ENCODE results near the gene SLC17A6.

Gene SLC17A6

DNA sequence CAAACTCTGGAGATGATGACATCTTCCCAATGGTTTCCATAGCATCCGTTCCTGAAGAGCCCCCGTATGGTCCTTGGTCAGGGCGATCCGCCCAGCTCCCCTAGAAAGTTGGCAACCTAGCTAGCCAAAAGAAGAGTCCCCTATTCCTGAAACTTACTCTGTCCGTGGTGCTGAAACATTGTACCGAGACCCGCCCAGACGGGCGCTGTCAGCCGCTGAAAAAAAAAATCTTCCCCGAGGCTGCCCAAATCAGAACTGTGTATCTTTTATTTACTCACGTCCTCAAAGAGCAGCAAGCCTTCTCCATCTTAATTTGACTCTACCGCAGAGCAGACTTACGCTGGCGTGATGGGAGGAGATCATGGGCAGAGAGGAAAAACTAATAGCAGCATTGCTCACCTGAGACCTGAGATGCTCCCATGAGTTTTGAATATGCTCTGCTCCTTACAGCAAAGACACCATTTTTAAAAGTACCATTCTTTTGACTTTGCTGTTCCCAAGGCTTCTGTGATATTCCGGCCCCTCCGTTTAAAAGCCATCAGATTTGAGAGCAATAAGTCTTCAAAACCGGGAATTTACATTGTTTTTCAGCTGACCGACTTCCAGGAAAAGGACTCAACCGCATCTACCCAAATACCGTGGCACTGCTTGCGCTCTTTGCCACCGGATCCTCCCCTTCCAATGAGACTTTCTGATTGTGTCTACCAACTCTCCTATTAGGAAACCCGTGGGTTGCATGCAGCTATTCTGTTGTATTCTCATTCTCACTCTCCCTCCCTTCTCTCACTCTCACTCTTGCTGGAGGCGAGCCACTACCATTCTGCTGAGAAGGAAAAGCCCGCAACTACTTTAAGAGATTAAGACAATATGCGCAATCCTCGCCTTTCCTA is at the start of gene SLC17A6:
Gene SLC17A6 (plus strand): TSS at position 786 of the 890 bp plus-strand sequence. CDS start 153 bp downstream, outside the sequence.
- peak; percentile 41 for DNase-seq (ENCODE audit: low spot score)

GRCh38 chr11:22302368-22302767 is 35.8 kb upstream of the SLC17A6 start:
- no peak for DNase-seq (ENCODE audit: low spot score)

GRCh38 chr11:22304337-22304961 is 33.7 kb upstream of the SLC17A6 start:
- DNase-seq (ENCODE audit: low spot score), result peak; percentile 47

DNA sequence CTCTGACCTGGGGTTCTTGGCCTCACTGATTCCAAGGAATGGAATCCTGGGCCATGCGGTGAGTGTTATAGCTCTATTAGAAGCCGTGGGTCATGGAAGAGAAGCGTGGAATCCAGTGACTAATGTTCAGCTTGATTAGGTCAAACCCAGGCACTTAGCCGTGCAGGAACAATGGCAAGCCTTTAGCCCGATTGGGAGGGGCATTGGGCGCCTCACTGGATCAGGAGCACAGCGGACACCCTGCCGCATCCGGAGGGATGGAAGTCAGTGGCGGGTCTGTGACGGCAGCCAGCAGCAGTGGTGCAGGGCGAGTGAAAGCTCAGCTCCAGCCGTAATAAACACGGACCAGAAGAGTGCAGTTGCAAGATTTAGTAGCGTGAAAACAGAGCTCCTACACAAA is 20.5 kb upstream of the SLC17A6 start:
- no peak for DNase-seq (ENCODE audit: low spot score)

GRCh38 chr11:22331771-22332170 is 6.4 kb upstream of the SLC17A6 start:
- DNase-seq (ENCODE audit: low spot score), result peak; percentile 22

- DNase-seq (ENCODE audit: low spot score), result no peak
Observed at GRCh38 chr11:22336587-22336986, 1.6 kb upstream of the SLC17A6 start.

GRCh38 chr11:22339611-22340010 is 1.4 kb downstream of the SLC17A6 start:
- DNase-seq (ENCODE audit: low spot score), result no peak

GRCh38 chr11:22340235-22340634 is 2.1 kb downstream of the SLC17A6 start:
- no peak for DNase-seq (ENCODE audit: low spot score)

DNA sequence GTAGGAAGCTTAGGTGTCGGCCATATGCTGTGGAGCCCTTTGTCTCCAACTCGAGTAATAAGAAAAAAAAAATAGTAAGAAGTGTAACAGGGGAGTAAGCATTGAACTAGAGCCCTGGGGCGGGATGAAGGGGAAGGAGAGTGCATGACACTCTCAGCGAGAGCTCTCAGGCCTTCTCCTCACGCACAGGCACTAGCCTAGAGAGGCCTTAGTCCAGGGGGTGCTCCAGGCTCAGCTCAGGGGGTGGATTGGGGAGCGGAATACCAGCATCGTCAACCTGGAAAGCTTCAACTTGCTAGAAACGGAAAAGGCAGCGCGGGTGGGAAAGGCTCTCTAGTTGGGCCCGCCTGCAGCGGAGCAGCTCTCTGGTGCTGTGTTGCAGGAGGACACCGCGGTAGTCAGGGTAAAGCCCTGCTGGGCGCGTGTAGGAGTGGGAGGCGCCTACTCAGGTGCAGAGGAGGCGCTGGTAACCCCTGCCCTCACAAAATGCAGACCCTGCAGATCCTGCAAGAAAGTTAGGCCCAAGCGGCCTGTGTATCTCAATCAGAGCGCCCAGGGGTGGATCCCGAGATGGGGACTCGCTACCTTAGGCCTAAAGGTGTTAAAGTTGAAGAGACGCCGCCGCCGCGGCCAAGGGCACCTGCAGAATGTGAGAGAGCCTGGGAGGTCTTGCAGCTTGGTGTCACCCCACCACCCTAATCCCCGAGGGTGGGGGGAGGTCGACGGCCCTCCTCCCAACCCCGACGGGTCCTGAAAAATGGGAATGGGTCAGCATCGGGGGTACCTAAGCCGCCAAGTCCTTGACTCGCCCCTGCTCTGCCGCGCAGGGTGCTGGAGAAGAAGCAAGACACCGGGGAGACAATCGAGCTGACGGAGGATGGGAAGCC is 2.8 kb downstream of the SLC17A6 start:
- DNase-seq (ENCODE audit: low spot score), result no peak

GRCh38 chr11:22341588-22341931 is 3.4 kb downstream of the SLC17A6 start:
- no peak for DNase-seq (ENCODE audit: low spot score)

DNA sequence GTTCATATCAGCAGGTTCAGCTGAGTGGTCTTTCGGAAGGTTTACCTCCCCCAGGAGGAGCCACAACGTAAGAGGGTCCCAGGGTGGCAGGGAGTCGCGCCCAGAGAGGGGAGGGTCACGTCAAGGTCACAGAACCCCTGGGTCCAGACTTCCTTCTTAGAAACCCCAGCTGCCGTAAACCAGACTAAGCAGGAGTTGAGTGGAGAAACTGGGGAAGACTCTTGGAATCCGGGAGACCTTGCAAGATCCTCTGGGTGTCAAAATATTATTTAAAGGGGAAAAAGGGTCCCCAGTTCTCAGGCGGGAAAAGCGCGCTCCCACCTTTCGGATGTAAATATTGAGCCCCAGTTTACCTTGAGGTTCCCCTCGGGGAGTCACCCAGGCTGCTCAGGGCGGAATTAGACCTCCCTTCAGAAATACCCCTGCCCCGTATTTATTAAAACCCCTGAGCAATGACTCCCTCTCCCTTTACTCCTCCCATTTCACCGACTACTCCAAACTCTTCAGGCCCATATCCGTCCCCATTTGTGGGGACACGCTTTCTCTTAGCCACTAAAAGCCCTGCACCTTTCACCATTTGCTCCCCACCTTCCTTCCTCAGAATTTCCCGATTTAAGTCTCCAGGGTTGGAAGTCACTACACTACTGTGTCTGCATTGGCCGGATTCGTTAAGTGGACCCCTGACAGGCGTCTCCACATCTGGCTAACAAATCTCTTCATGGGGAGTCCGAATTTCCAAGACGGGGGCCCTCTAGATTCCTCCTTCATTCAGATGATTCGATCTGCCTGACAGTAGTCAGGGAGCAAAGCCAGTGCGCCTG is 4.2 kb downstream of the SLC17A6 start:
- DNase-seq (ENCODE audit: low spot score), result no peak

GRCh38 chr11:22343032-22343324 is 4.8 kb downstream of the SLC17A6 start:
- no peak for DNase-seq (ENCODE audit: low spot score)

- no peak for DNase-seq (ENCODE audit: low spot score)
Observed at GRCh38 chr11:22343371-22344032, 5.3 kb downstream of the SLC17A6 start.

DNA sequence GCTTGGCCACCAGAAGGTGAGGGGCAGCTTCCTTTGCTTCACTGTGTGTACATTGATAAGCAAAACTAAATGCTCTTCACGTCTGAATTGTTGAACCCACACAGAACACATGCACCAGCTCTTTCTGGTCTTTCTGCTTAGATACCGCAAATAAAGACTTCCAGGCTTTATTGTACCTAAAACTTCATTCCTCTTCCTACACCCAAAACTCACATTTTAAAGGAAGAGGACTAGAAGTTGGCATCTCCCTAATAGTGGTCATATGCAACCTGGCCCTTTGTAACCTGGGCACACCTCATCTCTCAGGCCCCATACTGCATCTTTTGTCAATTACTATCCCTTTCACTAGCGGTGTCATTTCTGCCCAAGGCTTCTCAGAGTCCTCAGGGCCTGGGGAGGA is 5.9 kb downstream of the SLC17A6 start:
- DNase-seq (ENCODE audit: low spot score), result no peak

DNA sequence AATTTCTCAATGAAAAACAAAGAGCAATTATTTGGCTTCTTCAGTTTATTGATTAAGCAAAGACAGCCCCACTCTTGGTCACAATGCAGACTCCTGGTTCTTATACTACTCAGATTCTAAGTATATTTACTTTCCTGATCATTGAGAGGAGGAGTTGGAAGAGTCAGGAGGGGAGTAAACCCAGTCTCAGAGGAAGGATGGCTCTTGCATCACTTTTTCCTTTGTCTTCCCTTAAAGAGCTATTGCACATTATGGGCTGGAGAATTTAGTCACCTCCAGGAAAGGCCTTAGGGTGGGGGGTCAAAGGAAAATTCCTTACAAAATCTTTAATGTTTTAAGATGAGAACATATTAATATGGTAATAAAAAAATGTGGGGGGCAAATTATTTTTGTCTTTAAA is 8.1 kb downstream of the SLC17A6 start:
- no peak for DNase-seq (ENCODE audit: low spot score)

DNA sequence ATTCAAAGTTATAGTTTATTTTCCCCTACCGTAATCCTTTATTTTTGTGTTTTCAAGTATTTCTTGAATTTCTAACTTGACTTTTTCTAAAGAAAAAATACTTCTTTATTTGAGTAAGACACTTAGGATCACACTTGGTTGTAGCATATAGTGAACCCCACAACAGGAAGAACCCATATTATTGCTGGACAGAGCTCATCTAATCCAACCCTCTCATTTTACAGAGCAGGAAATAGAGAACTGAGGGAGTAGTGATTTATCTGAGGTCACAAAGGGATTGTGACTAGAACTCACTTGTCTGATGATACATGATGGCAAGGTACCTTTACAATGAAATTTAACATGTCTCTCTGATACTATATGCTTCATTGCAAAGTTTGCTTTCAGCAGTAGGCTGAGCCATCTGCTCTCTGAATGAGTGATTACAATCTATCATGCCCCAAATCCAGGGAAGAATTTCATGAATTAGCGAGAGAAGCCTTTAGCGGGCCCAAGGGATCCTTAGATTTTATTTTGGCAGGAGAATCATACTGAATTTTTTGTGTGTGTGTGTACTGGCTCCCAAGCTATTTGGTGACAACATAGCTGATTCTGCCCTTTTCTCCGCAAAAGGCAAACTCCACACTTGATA is 9.8 kb downstream of the SLC17A6 start:
- DNase-seq (ENCODE audit: low spot score), result no peak

- no peak for DNase-seq (ENCODE audit: low spot score)
Observed at GRCh38 chr11:22349491-22349890, 11.3 kb downstream of the SLC17A6 start.

DNA sequence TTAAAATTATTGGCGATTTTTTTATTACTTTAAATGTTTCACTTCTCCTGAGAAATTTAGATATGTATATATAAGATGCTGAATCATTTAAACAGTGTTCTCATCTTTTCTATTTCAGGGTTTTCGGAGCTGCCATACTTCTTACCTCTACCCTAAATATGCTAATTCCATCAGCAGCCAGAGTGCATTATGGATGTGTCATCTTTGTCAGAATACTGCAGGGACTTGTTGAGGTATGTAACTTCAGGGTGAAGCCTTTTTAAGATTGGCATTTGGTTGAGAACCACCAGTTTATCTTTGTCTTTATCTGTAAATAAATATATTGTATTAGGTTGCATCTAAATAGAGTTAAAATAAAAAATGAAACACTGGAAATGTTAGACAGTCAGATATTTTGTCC is 21.1 kb downstream of the SLC17A6 start:
- DNase-seq (ENCODE audit: low spot score), result no peak

- DNase-seq (ENCODE audit: low spot score), result no peak
Observed at GRCh38 chr11:22371160-22371559, 33.0 kb downstream of the SLC17A6 start.

GRCh38 chr11:22387126-22387525 is 48.9 kb downstream of the SLC17A6 start:
- no peak for DNase-seq (ENCODE audit: low spot score)
